ENCODE results near the gene WSB2. TPM values are rescaled to one million over a fixed set of nuclear protein-coding genes. Genes with fewer than 3 reads are reported as not detected.

The WSB2 gene
- total and polyA plus RNA-seq, 12 donors: 50.0 to 201 (median 106) TPM

DNA sequence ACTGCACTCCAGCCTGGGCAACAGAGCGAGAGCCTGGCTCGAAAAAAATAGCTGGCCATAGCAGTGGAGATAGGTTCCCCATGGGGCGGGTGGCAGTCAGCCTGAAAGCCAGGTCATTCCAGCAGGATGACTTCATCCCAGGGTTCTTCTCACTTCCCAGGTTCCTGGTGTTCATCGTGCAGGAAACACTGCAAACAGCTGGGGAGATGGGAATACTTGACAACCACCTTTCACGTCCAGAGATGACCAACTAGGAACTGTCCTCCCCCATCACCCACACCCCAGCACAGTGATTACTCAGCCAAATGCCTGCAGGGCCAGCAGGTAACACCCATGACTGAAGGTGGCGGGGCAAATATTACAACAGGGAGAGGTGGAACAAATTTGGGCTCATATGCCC is 41.1 kb upstream of the WSB2 start:
- TF ChIP-seq POLR2A (IDR thresholded peaks at IDR 0.05): no peak
- TF ChIP-seq, protein P1, sequence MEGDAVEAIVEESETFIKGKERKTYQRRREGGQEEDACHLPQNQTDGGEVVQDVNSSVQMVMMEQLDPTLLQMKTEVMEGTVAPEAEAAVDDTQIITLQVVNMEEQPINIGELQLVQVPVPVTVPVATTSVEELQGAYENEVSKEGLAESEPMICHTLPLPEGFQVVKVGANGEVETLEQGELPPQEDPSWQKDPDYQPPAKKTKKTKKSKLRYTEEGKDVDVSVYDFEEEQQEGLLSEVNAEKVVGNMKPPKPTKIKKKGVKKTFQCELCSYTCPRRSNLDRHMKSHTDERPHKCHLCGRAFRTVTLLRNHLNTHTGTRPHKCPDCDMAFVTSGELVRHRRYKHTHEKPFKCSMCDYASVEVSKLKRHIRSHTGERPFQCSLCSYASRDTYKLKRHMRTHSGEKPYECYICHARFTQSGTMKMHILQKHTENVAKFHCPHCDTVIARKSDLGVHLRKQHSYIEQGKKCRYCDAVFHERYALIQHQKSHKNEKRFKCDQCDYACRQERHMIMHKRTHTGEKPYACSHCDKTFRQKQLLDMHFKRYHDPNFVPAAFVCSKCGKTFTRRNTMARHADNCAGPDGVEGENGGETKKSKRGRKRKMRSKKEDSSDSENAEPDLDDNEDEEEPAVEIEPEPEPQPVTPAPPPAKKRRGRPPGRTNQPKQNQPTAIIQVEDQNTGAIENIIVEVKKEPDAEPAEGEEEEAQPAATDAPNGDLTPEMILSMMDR (IDR thresholded peaks at IDR 0.05): no peak
- intact Hi-C loops (cut with DNase I): no loop called here
- WGBS, 4 donors: 68 to 74% (median 71%) methylated on average over 3 to 6 of the region's 6 CpGs

DNA sequence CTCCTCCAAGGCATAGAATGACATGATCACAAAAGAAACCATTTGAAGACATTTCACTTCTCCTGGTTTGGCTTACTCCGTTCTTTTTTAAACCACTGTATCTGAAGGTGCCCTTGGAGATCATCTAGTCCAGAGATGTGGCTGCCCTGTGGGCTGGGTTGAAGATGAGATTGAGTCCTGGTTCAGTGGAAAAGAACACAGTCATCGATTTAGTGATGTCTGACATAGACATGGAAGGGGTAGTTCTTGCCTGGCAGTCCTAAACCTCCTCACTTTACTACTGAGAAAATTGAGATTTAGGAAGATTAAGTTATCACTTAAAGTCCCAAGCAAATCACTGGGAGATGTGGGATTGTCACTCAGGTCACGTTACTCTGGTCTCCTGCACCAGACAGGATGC is 40.1 kb upstream of the WSB2 start:
- WGBS, 4 donors: 87 to 93% (median 91%) methylated on average over 3 of the region's 3 CpGs
- Histone ChIP-seq H3K36me3 (replicated peaks in 1 of 2) (no peaks in the 10 kb centered on the region), H3K27me3 (no peaks in the 10 kb centered on the region), H3K4me3 (no peak overlapping the region), H3K9me3 (replicated peaks in 1 of 3) (no peaks in the 10 kb centered on the region), H3K4me1 (replicated peaks in 1 of 2) (peaks cover 5 to 19% of the 10 kb centered on the region in 2 donors), H3K27ac (no peak overlapping the region)
- no peak for DNase-seq
- intact Hi-C loops (cut with DNase I): no loop called here
- TF ChIP-seq, protein P1 (IDR thresholded peaks at IDR 0.05): no peak

More for the DNA sequence above, 41.1 kb upstream of the WSB2 start:
- H3K27me3 ChIP-seq: no peaks in the 10 kb centered on the region
- H3K4me1 ChIP-seq (replicated peaks in 1 of 2): peaks cover 5 to 19% of the 10 kb centered on the region in 2 donors
- no peaks in the 10 kb centered on the region for H3K36me3 ChIP-seq (replicated peaks in 1 of 2)
- DNase-seq: peak in 1 of 7 donors; percentile 22
- no peak overlapping the region for H3K27ac ChIP-seq
- no peaks in the 10 kb centered on the region for H3K9me3 ChIP-seq (replicated peaks in 1 of 3)
- H3K4me3 ChIP-seq: no peak overlapping the region

DNA sequence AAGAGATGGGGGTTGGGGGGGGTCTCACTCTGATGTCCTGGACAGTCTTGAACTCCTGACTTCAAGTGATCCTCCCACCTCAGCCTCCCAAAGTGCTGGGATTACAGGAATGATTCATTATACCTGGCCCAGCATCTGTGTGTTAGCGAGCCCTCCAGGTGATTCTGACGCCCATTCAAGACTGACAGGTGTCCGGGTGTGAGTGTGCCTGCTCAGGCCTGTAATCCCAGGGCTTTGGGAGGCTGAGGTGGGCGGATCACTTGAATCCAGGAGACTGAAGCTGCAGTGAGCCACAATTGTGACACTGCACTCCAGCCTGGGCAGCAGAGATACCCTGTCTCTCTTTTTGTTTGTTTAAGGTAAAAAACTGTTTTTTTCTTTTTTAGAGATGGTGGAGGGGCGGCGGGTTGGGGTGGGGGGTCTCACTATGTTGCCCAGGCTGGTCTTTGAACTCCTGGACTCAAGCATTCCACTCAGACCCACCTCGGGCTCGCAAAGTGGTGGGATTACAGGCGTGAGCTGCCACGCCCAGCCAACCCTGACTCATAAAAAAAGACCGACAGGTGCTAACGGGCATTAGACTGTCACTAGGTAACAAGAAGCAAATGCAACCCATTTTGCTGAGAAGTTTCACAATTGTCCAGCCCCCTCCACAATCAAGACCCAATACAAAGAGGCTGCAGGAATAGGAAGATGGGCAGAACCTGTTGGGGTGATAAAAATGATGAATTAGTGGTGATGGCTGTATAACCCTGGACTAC is 38.1 kb upstream of the WSB2 start:
- H3K27ac ChIP-seq: no peak overlapping the region
- peaks cover 0 to under 1% of the 10 kb centered on the region in 2 donors for H3K36me3 ChIP-seq (replicated peaks in 1 of 2)
- DNase-seq: no peak
- H3K27me3 ChIP-seq: no peaks in the 10 kb centered on the region
- peaks cover 5 to 13% of the 10 kb centered on the region in 2 donors for H3K4me1 ChIP-seq (replicated peaks in 1 of 2)
- 93 to 95% (median 94%) methylated on average over 12 of the region's 12 CpGs for WGBS, 4 donors
- no peaks in the 10 kb centered on the region for H3K9me3 ChIP-seq (replicated peaks in 1 of 3)
- intact Hi-C loops (cut with DNase I): no loop called here
- TF ChIP-seq, protein P1 (IDR thresholded peaks at IDR 0.05): no peak
- no peak for TF ChIP-seq POLR2A (IDR thresholded peaks at IDR 0.05)
- H3K4me3 ChIP-seq: no peak overlapping the region

DNA sequence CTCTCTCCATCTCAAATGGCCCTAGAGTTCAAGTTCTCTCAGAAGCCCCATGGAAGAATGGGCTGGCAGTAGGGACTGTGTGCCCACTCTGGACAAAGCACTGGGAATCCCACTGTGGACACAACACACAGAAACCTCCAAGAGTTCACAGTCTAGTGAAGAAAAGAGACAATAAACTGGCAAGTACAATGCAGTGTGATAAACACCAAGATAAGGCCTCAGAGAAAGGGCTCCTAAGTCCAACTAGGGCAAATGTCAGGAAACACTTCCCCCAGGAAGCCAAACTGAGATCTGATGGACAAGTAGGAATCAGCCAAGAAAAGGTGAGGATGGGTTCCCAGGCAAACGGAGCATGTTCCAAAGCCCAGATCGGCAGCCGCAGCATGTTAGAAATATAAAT is 37.4 kb upstream of the WSB2 start:
- Histone ChIP-seq H3K9me3 (replicated peaks in 1 of 3) (no peaks in the 10 kb centered on the region), H3K4me3 (no peak overlapping the region), H3K36me3 (replicated peaks in 1 of 2) (peaks cover 0 to 4% of the 10 kb centered on the region in 2 donors), H3K27me3 (no peaks in the 10 kb centered on the region), H3K27ac (no peak overlapping the region), H3K4me1 (replicated peaks in 1 of 2) (peaks cover 5 to 13% of the 10 kb centered on the region in 2 donors)
- intact Hi-C loops (cut with DNase I): no loop called here
- no peak for DNase-seq
- TF ChIP-seq POLR2A (IDR thresholded peaks at IDR 0.05): no peak
- TF ChIP-seq, protein P1 (IDR thresholded peaks at IDR 0.05): no peak
- WGBS, 4 donors: 59 to 75% (median 68%) methylated on average over 3 of the region's 3 CpGs
